ENCODE results near the gene PTPRZ1. TPM values are rescaled to one million over a fixed set of nuclear protein-coding genes. Genes with fewer than 3 reads are reported as not detected.

PTPRZ1 gene
- total and polyA plus RNA-seq, 4 donors = 1.1 to 11.6 (median 2.9) TPM

- no peak for ATAC-seq (ENCODE audit: insufficient read depth, low FRiP score)
- WGBS, 2 donors = 75 to 82% methylated on average over 3 of the region's 3 CpGs
- no peak overlapping the region for H3K9ac ChIP-seq (ENCODE audit: insufficient read depth in 1 of 2, low read length in 2 of 2)
Observed at GRCh38 chr7:122038134-122038533, 165.2 kb downstream of the PTPRZ1 start.

GRCh38 chr7:122038904-122039303 lies 165.9 kb downstream of the PTPRZ1 start:
- Histone ChIP-seq H3K36me3 (ENCODE audit: control insufficient read depth in 4 of 4, insufficient read depth in 4 of 4, low read length in 4 of 4) (no peaks in the 10 kb centered on the region), H3K4me1 (ENCODE audit: control insufficient read depth in 5 of 5, insufficient read depth in 5 of 5, low read length in 5 of 5) (no peaks in the 10 kb centered on the region), H3K27me3 (ENCODE audit: control insufficient read depth in 3 of 3, insufficient read depth in 3 of 3, low read length in 2 of 3) (no peaks in the 10 kb centered on the region), H3K27ac (ENCODE audit: low read depth in 1 of 2, low read length in 1 of 2) (no peak overlapping the region), H3K9ac (ENCODE audit: insufficient read depth in 1 of 2, low read length in 2 of 2) (no peak overlapping the region), H3K4me3 (no peak overlapping the region), H3K9me3 (ENCODE audit: control insufficient read depth in 4 of 4, insufficient read depth in 3 of 4, low read length in 3 of 4) (peaks cover 0 to 2% (median 0%) of the 10 kb centered on the region in 4 donors)
- ATAC-seq (ENCODE audit: insufficient read depth, low FRiP score) = no peak
- DNase-seq = no peak
- no peak for TF ChIP-seq CTCF (IDR thresholded peaks at IDR 0.05; ENCODE audit: control extremely low read depth, extremely low read depth)
- 80 to 87% methylated on average over 3 of the region's 3 CpGs for WGBS, 2 donors

More at GRCh38 chr7:122038134-122038533, 165.2 kb downstream of the PTPRZ1 start:
- H3K36me3 ChIP-seq (ENCODE audit: control insufficient read depth in 4 of 4, insufficient read depth in 4 of 4, low read length in 4 of 4) = no peaks in the 10 kb centered on the region
- no peak for TF ChIP-seq CTCF (IDR thresholded peaks at IDR 0.05; ENCODE audit: control extremely low read depth, extremely low read depth)
- H3K4me3 ChIP-seq = no peak overlapping the region
- no peak for DNase-seq
- no peak overlapping the region for H3K27ac ChIP-seq (ENCODE audit: low read depth in 1 of 2, low read length in 1 of 2)
- H3K4me1 ChIP-seq (ENCODE audit: control insufficient read depth in 5 of 5, insufficient read depth in 5 of 5, low read length in 5 of 5) = no peaks in the 10 kb centered on the region
- peaks cover 0 to 2% (median 0%) of the 10 kb centered on the region in 4 donors for H3K9me3 ChIP-seq (ENCODE audit: control insufficient read depth in 4 of 4, insufficient read depth in 3 of 4, low read length in 3 of 4)
- no peaks in the 10 kb centered on the region for H3K27me3 ChIP-seq (ENCODE audit: control insufficient read depth in 3 of 3, insufficient read depth in 3 of 3, low read length in 2 of 3)

- Histone ChIP-seq H3K4me3 (no peak overlapping the region), H3K27me3 (ENCODE audit: control insufficient read depth in 3 of 3, insufficient read depth in 3 of 3, low read length in 2 of 3) (no peaks in the 10 kb centered on the region), H3K4me1 (ENCODE audit: control insufficient read depth in 5 of 5, insufficient read depth in 5 of 5, low read length in 5 of 5) (no peaks in the 10 kb centered on the region), H3K36me3 (ENCODE audit: control insufficient read depth in 4 of 4, insufficient read depth in 4 of 4, low read length in 4 of 4) (no peaks in the 10 kb centered on the region), H3K9me3 (ENCODE audit: control insufficient read depth in 4 of 4, insufficient read depth in 3 of 4, low read length in 3 of 4) (peaks cover 0 to 2% (median 0%) of the 10 kb centered on the region in 4 donors), H3K27ac (ENCODE audit: low read depth in 1 of 2, low read length in 1 of 2) (no peak overlapping the region), H3K9ac (ENCODE audit: insufficient read depth in 1 of 2, low read length in 2 of 2) (no peak overlapping the region)
- 90 to 91% methylated on average over 3 of the region's 3 CpGs for WGBS, 2 donors
- no peak for TF ChIP-seq CTCF (IDR thresholded peaks at IDR 0.05; ENCODE audit: control extremely low read depth, extremely low read depth)
- ATAC-seq (ENCODE audit: insufficient read depth, low FRiP score) (no peak), DNase-seq (no peak)
Observed at GRCh38 chr7:122040147-122040546, 167.2 kb downstream of the PTPRZ1 start.

- Histone ChIP-seq H3K4me1 (ENCODE audit: control insufficient read depth in 5 of 5, insufficient read depth in 5 of 5, low read length in 5 of 5) (no peaks in the 10 kb centered on the region), H3K27me3 (ENCODE audit: control insufficient read depth in 3 of 3, insufficient read depth in 3 of 3, low read length in 2 of 3) (no peaks in the 10 kb centered on the region), H3K36me3 (ENCODE audit: control insufficient read depth in 4 of 4, insufficient read depth in 4 of 4, low read length in 4 of 4) (no peaks in the 10 kb centered on the region), H3K27ac (ENCODE audit: low read depth in 1 of 2, low read length in 1 of 2) (no peak overlapping the region), H3K9ac (ENCODE audit: insufficient read depth in 1 of 2, low read length in 2 of 2) (no peak overlapping the region), H3K4me3 (no peak overlapping the region), H3K9me3 (ENCODE audit: control insufficient read depth in 4 of 4, insufficient read depth in 3 of 4, low read length in 3 of 4) (no peaks in the 10 kb centered on the region)
- TF ChIP-seq CTCF (IDR thresholded peaks at IDR 0.05; ENCODE audit: control extremely low read depth, extremely low read depth) = no peak
- WGBS, 2 donors = 83 to 88% methylated on average over 3 of the region's 3 CpGs
- no peak for ATAC-seq (ENCODE audit: insufficient read depth, low FRiP score)
- no peak for DNase-seq
Observed at GRCh38 chr7:122046402-122046801, 173.4 kb downstream of the PTPRZ1 start.

All from lung (tissue), 12 donors.